Activated CD8-positive, alpha-beta memory T cell treated with anti-CD3 and anti-CD28 coated beads, Interleukin-2, amount 10 ng/mL, durations not matched to agents 7 days and 5 days (primary cell): Measurements from ENCODE around the gene GPATCH4. TPM values are rescaled to one million over a fixed set of nuclear protein-coding genes. Genes with fewer than 3 reads are reported as not detected.

Experiments
- ATAC-seq: fragments of 150-1000 bp; cut with Tn5 transposase; one replicate; pipeline ENCODE4 v1.10.0; 2021; ENCODE audit warnings: moderate library complexity
- CTCF ChIA-PET: fragments of 350-600 bp; sonication (Branson Sonifier 250); formaldehyde crosslinking; loops from one replicate; lab custom pipeline; 2021; ENCODE audit warnings: antibody characterized with exemption; lab: Charles Lee
- DNase-seq: peaks from one replicate; pipeline ENCODE4 v3.0.0-alpha.2; 2020
- H3K27ac Mint-ChIP-seq: one replicate; pipeline ENCODE4 v1.8.0; 2021; ENCODE audit warnings: mild to moderate bottlenecking, mixed read lengths
- H3K27me3 Mint-ChIP-seq: one replicate; pipeline ENCODE4 v1.8.0; 2021; ENCODE audit warnings: mixed read lengths
- H3K36me3 Mint-ChIP-seq: one replicate; pipeline ENCODE4 v1.8.0; 2021; ENCODE audit warnings: mild to moderate bottlenecking, mixed read lengths
- H3K4me1 Mint-ChIP-seq: one replicate; pipeline ENCODE4 v1.8.0; 2021; ENCODE audit warnings: mixed read lengths
- H3K4me3 Mint-ChIP-seq: one replicate; pipeline ENCODE4 v1.8.0; 2021; ENCODE audit warnings: mild to moderate bottlenecking, moderate library complexity, mixed read lengths
- H3K9me3 Mint-ChIP-seq: one replicate; pipeline ENCODE4 v1.8.0; 2022; ENCODE audit warnings: low read depth, mixed read lengths
- total RNA-seq, 2 experiments: library from RNA; stranded (reverse); gene quantifications; one replicate each; pipeline ENCODE4 v1.2.3, GENCODE V29; 2021

Gene GPATCH4
- total RNA-seq, 2 experiments from 2014 or later = 40.5 to 50.9 TPM

- H3K9me3 Mint-ChIP-seq = no peaks in the 10 kb centered on the region
- no peak for DNase-seq
- no peak for ATAC-seq
- no peak overlapping the region for H3K27ac Mint-ChIP-seq
- CTCF ChIA-PET = interaction anchor here (0.9 to 1.5 kb wide), 2 partner anchors 17 to 63 kb away, joined by 3 read pairs; no protein-coding TSS in a partner anchor
- no peaks in the 10 kb centered on the region for H3K27me3 Mint-ChIP-seq
- peaks cover 2% of the 10 kb centered on the region for H3K4me1 Mint-ChIP-seq
- no peak overlapping the region for H3K4me3 Mint-ChIP-seq
- H3K36me3 Mint-ChIP-seq = peaks cover 13% of the 10 kb centered on the region
Measured at GRCh38 chr1:156544592-156545102, 56.6 kb downstream of the GPATCH4 start.

Other genes starting within 250 kb of the GPATCH4 start
- not detected for gene RHBG, start 232.3 kb downstream of the GPATCH4 start, total RNA-seq
- gene MEF2D, start 100.7 kb downstream of the GPATCH4 start, total RNA-seq = 10 to 100 TPM; 57.1 to 63.1 TPM
- 10 to 100 TPM; 24.3 to 31.3 TPM for gene IQGAP3, start 28.9 kb downstream of the GPATCH4 start, total RNA-seq
- gene TTC24, start 21.8 kb downstream of the GPATCH4 start, total RNA-seq = 10 to 100 TPM; 12.6 to 16.9 TPM
- gene NAXE, start 9.7 kb downstream of the GPATCH4 start, total RNA-seq = 10 to 100 TPM; 62.7 to 66.6 TPM
- not detected for gene HAPLN2, start 17.9 kb upstream of the GPATCH4 start, total RNA-seq
- under 1 TPM in 1 of 2 experiments, not detected in 1; 0.07 TPM for gene BCAN, start 40.6 kb upstream of the GPATCH4 start, total RNA-seq
- gene NES, start 75.9 kb upstream of the GPATCH4 start, total RNA-seq = not detected
- gene CRABP2, start 104.1 kb upstream of the GPATCH4 start, total RNA-seq = 1 to 10 TPM; 1.4 to 1.9 TPM
- gene METTL25B, start 127.0 kb upstream of the GPATCH4 start, total RNA-seq = 10 to 100 TPM; 44.0 to 49.6 TPM
- 10 to 100 TPM; 56.0 to 70.3 TPM for gene ISG20L2, start 127.3 kb upstream of the GPATCH4 start, total RNA-seq
- gene MRPL24, start 139.6 kb upstream of the GPATCH4 start, total RNA-seq = 10 to 100 TPM; 60.4 to 80.0 TPM
- gene HDGF, start 150.2 kb upstream of the GPATCH4 start, total RNA-seq = 100 to 1,000 TPM; 258 to 340 TPM
- 10 to 100 TPM; 68.7 to 99.8 TPM for gene PRCC, start 166.1 kb upstream of the GPATCH4 start, total RNA-seq
- 100 to 1,000 TPM; 157 to 205 TPM for gene SH2D2A, start 215.4 kb upstream of the GPATCH4 start, total RNA-seq